HCT116 (cell line): ENCODE measurements around the gene CYBA. TPM values are rescaled to one million over a fixed set of nuclear protein-coding genes. Genes with fewer than 3 reads are reported as not detected.

Experiments
- ATAC-seq: fragments of 200-7000 bp; cut with Tn5 transposase; 2 replicates; pipeline ENCODE4 v1.9.1; 2020; ENCODE audit warnings: mild to moderate bottlenecking, moderate library complexity
- BruUV-seq: library from RNA; stranded (reverse); fragments of 400-500 nt; replicated peaks from 2 replicates; lab custom pipeline; 2021; lab: Mats Ljungman, UMichigan
- CTCF ChIA-PET: fragments of 300-600 bp; sonication (Branson Sonifier 250); formaldehyde crosslinking; loops from one replicate; lab custom pipeline; 2021; ENCODE audit warnings: antibody characterized with exemption; lab: Charles Lee
- POLR2A ChIA-PET: fragments of 300-600, 350-600 bp; sonication (Branson Sonifier 250); formaldehyde crosslinking; loops from one replicate; lab custom pipeline; 2021; ENCODE audit warnings: antibody characterized with exemption; lab: Charles Lee
- RAD21 ChIA-PET, 2 experiments: fragments of 300-600 bp; sonication (Branson Sonifier 250); formaldehyde crosslinking; loops; one replicate each; lab custom pipeline; 2023; ENCODE audit warnings: low total read pairs in 2 of 2; ENCODE audit not compliant: uncharacterized antibody in 2 of 2, unreplicated experiment in 2 of 2, low non-redundant PET in 1 of 2; lab: Charles Lee
- DNase-seq: peaks from one replicate; pipeline ENCODE4 v3.0.0-alpha.2; 2010; ENCODE audit warnings: low read depth, low spot score
- H2AFZ ChIP-seq: fragments of 200-600 bp; shearing (Covaris generic), sonication (generic); 2 replicates; pipeline ENCODE4 v1.6.1; 2017; ENCODE audit warnings: low read depth, mixed run types, mixed read lengths, antibody characterized with exemption, low read length; ENCODE audit not compliant: poor library complexity, severe bottlenecking
- H3K27ac ChIP-seq: 2 replicates; pipeline ENCODE4 v1.5.1; 2012; ENCODE audit warnings: low read depth, low read length
- H3K27me3 ChIP-seq: fragments of 200-600 bp; sonication (generic); 2 replicates; pipeline ENCODE4 v1.6.1; 2016; ENCODE audit warnings: mixed run types, low read length, mixed read lengths; ENCODE audit not compliant: insufficient read depth
- H3K36me3 ChIP-seq, 2 experiments: fragments of 200-500 bp in 1 of 2; fragments of 200-600 bp in 1 of 2; sonication (Bioruptor generic) in 1 of 2; sonication (generic) in 1 of 2; 2 replicates each; pipeline versions ENCODE4 v1.5.1 to v1.6.1; 2014 to 2016; ENCODE audit warnings: low read length in 2 of 2, inconsistent platforms in 1 of 2, mixed read lengths in 1 of 2, mixed run types in 1 of 2; ENCODE audit not compliant: insufficient read depth in 2 of 2, control insufficient read depth in 1 of 2
- H3K4me1 ChIP-seq, 2 experiments: fragments of 200-600 bp in 1 of 2; sonication (generic) in 1 of 2; 2 replicates each; pipeline versions ENCODE4 v1.5.1 to v1.6.1; 2012 to 2017; ENCODE audit warnings: low read length in 2 of 2, inconsistent platforms in 1 of 2, mild to moderate bottlenecking in 1 of 2, mixed read lengths in 1 of 2, mixed run types in 1 of 2, moderate library complexity in 1 of 2; ENCODE audit not compliant: insufficient read depth in 2 of 2, control insufficient read depth in 1 of 2
- H3K4me2 ChIP-seq: fragments of 200-600 bp; sonication (generic); 2 replicates; pipeline ENCODE4 v1.6.1; 2017; ENCODE audit warnings: mixed run types, low read length, mixed read lengths
- H3K4me3 ChIP-seq, 2 experiments: fragments of 200-600 bp in 1 of 2; sonication (generic) in 1 of 2; replicated peaks in 1 of 2; 2 replicates each; pipeline ENCODE4 v1.5.1; 2011 to 2016; ENCODE audit warnings: low read length in 2 of 2, control low read depth in 1 of 2, low read depth in 1 of 2, mild to moderate bottlenecking in 1 of 2, mixed read lengths in 1 of 2, mixed run types in 1 of 2
- H3K79me2 ChIP-seq: fragments of 200-600 bp; sonication (generic); 2 replicates; pipeline ENCODE4 v1.6.1; 2017; ENCODE audit warnings: mild to moderate bottlenecking, mixed run types, low read length, moderate library complexity, mixed read lengths; ENCODE audit not compliant: insufficient read depth
- H3K9ac ChIP-seq: fragments of 200-600 bp; sonication (generic); 2 replicates; pipeline ENCODE4 v1.6.1; 2016; ENCODE audit warnings: low read length, mixed read lengths
- H3K9me2 ChIP-seq: fragments of 200-600 bp; sonication (generic), shearing (Covaris generic); 2 replicates; pipeline ENCODE4 v1.6.1; 2017; ENCODE audit warnings: mixed run types, mild to moderate bottlenecking, moderate library complexity; ENCODE audit not compliant: insufficient read depth
- H3K9me3 ChIP-seq, 2 experiments: fragments of 200-500 bp in 1 of 2; fragments of 200-600 bp in 1 of 2; sonication (Bioruptor generic) in 1 of 2; sonication (generic) in 1 of 2; 2 replicates each; pipeline ENCODE4 v1.6.1; 2014 to 2017; ENCODE audit warnings: low read length in 2 of 2, mixed read lengths in 2 of 2, inconsistent platforms in 1 of 2, low read depth in 1 of 2, mild to moderate bottlenecking in 1 of 2, mixed run types in 1 of 2, moderate library complexity in 1 of 2; ENCODE audit not compliant: control insufficient read depth in 1 of 2, insufficient read depth in 1 of 2
- H4K20me1 ChIP-seq: fragments of 200-600 bp; sonication (generic), shearing (Covaris generic); 2 replicates; pipeline ENCODE4 v1.6.1; 2017; ENCODE audit warnings: mixed run types, mild to moderate bottlenecking, moderate library complexity; ENCODE audit not compliant: insufficient read depth
- ATF3 ChIP-seq: IDR thresholded peaks from 2 replicates; pipeline ENCODE4 v1.6.1; 2012
- CBX3 ChIP-seq: IDR thresholded peaks from 2 replicates; pipeline ENCODE4 v1.6.1; 2012; ENCODE audit warnings: low read depth
- CTCF ChIP-seq, 3 experiments: fragments of 200-600 bp in 1 of 3; sonication (generic) in 1 of 3; IDR thresholded peaks in 2 of 3; conservative IDR thresholded peaks in 1 of 3; 2 replicates each; pipeline ENCODE4 v1.5.1; 2012 to 2017; ENCODE audit warnings: low read depth in 2 of 3, low read length in 2 of 3, antibody characterized with exemption in 1 of 3, borderline replicate concordance in 1 of 3, control low read depth in 1 of 3, mild to moderate bottlenecking in 1 of 3, mixed read lengths in 1 of 3, mixed run types in 1 of 3, moderate library complexity in 1 of 3; ENCODE audit not compliant: insufficient read depth in 1 of 3
- EGR1 ChIP-seq: IDR thresholded peaks from 2 replicates; pipeline ENCODE4 v1.6.1; 2012; ENCODE audit warnings: low read depth
- ELF1 ChIP-seq: IDR thresholded peaks from 2 replicates; pipeline ENCODE4 v1.6.1; 2012; ENCODE audit warnings: low read depth, borderline replicate concordance
- EZH2phosphoT487 ChIP-seq: fragments of 200-600 bp; IDR thresholded peaks from 2 replicates; pipeline ENCODE4 v1.6.1; 2018; ENCODE audit warnings: antibody characterized with exemption, borderline replicate concordance
- JUND ChIP-seq: IDR thresholded peaks from 2 replicates; pipeline ENCODE4 v1.6.1; 2012
- MAX ChIP-seq: IDR thresholded peaks from 2 replicates; pipeline ENCODE4 v1.6.1; 2012
- POLR2A ChIP-seq: IDR thresholded peaks from 2 replicates; pipeline ENCODE4 v1.7.0; 2011; ENCODE audit warnings: borderline replicate concordance; ENCODE audit not compliant: insufficient read depth, insufficient read length; ENCODE audit errors: extremely low read depth
- POLR2AphosphoS5 ChIP-seq: IDR thresholded peaks from 2 replicates; pipeline ENCODE4 v1.6.1; 2011; ENCODE audit warnings: mild to moderate bottlenecking, low read depth, low read length, moderate library complexity
- RAD21 ChIP-seq: IDR thresholded peaks from 2 replicates; pipeline ENCODE4 v1.6.1; 2012; ENCODE audit warnings: low read depth, mild to moderate bottlenecking
- SRF ChIP-seq: IDR thresholded peaks from 2 replicates; pipeline ENCODE4 v1.6.1; 2012; ENCODE audit warnings: low read depth
- YY1 ChIP-seq: IDR thresholded peaks from 2 replicates; pipeline ENCODE4 v1.6.1; 2011; ENCODE audit warnings: low read length, low read depth, moderate library complexity, mild to moderate bottlenecking; ENCODE audit not compliant: insufficient replicate concordance; ENCODE audit errors: extremely low read depth
- ZBTB33 ChIP-seq: IDR thresholded peaks from 2 replicates; pipeline ENCODE4 v1.6.1; 2011; ENCODE audit warnings: mild to moderate bottlenecking, low read length, moderate library complexity; ENCODE audit not compliant: insufficient replicate concordance; ENCODE audit errors: extremely low read depth
- ZNF274 ChIP-seq: fragments of 200-500 bp; sonication (Bioruptor generic); IDR thresholded peaks from 2 replicates; pipeline ENCODE4 v1.6.1; 2014; ENCODE audit warnings: mild to moderate bottlenecking, low read depth, low read length, inconsistent platforms
- intact Hi-C: fragments of 100-400 bp; cut with micrococcal nuclease; formaldehyde crosslinking; loops from 2 replicates; pipeline ENCODE4 v1.10.0; 2022
- total RNA-seq: library from RNA; stranded (reverse); gene quantifications from one replicate; pipeline ENCODE4 v1.2.1, GENCODE V29; 2021; ENCODE audit not compliant: unreplicated experiment

Gene CYBA
- total RNA-seq, 1 experiment from 2014 or later = 321 TPM

- no peak overlapping the region for H3K27ac ChIP-seq
- DNase-seq (no peak), ATAC-seq (no peak)
- ChIA-PET CTCF (no interaction called here), RAD21 (interaction anchor here in 1 of 2 experiments (0.7 kb wide), 1 partner anchor 98 kb away, joined by 3 read pairs; no protein-coding TSS in a partner anchor), POLR2A (no interaction called here)
- BruUV-seq = no TSS peak
- intact Hi-C loops = no loop called here
- H3K9me3 ChIP-seq = no peaks in the 10 kb centered on the region
- H4K20me1 ChIP-seq = peaks cover 4% of the 10 kb centered on the region; the same call in 1 of the 2 replicates
- no peak overlapping the region for H2AFZ ChIP-seq
- no peak overlapping the region for H3K4me2 ChIP-seq
- H3K9ac ChIP-seq = no peak overlapping the region
- no peaks in the 10 kb centered on the region for H3K4me1 ChIP-seq
- TF ChIP-seq ATF3 = no peak
- TF ChIP-seq POLR2A = no peak
- TF ChIP-seq ELF1 = no peak
- TF ChIP-seq YY1 = no peak
- TF ChIP-seq CTCF (IDR thresholded peaks at IDR 0.05 in 2 of 3, conservative IDR thresholded peaks at IDR 0.05 in 1 of 3; ENCODE audit: borderline replicate concordance in 1 of 3, insufficient read depth in 1 of 3, low read depth in 2 of 3, low read length in 2 of 3) = no peak
- no peak for TF ChIP-seq EZH2phosphoT487
- no peak for TF ChIP-seq POLR2AphosphoS5
- no peak for TF ChIP-seq RAD21
- no peak for TF ChIP-seq MAX
- TF ChIP-seq JUND = no peak
- no peak for TF ChIP-seq ZBTB33
- no peak for TF ChIP-seq CBX3
- TF ChIP-seq ZNF274 = no peak
- TF ChIP-seq EGR1 = no peak
- no peak for TF ChIP-seq SRF
- H3K9me2 ChIP-seq = no peaks in the 10 kb centered on the region
- H3K36me3 ChIP-seq = peaks cover 48 to 50% of the 10 kb centered on the region in 2 experiments; a peak in 3 of 4 replicates
- H3K27me3 ChIP-seq = no peaks in the 10 kb centered on the region
- no peak overlapping the region for H3K4me3 ChIP-seq
- H3K79me2 ChIP-seq = peaks cover 84% of the 10 kb centered on the region
Measured at GRCh38 chr16:88595921-88596320, 54.9 kb downstream of the CYBA start.
